CD4-positive, alpha-beta T cell (primary cell): ENCODE measurements around the gene MTRF1L. TPM values are rescaled to one million over a fixed set of nuclear protein-coding genes. Genes with fewer than 3 reads are reported as not detected.

Experiments used
- ATAC-seq: fragments of 200-7000 bp; cut with Tn5 transposase; one replicate; pipeline ENCODE4 v1.10.0; 2022; ENCODE audit warnings: mild to moderate bottlenecking; ENCODE audit not compliant: poor library complexity
- CTCF ChIA-PET: fragments of 350-600 bp; sonication (Branson Sonifier 250); formaldehyde crosslinking; loops from one replicate; lab custom pipeline; 2021; ENCODE audit warnings: antibody characterized with exemption, inconsistent platforms; lab: Charles Lee
- POLR2A ChIA-PET: fragments of 350-600 bp; sonication (Branson Sonifier 250); formaldehyde crosslinking; loops from one replicate; lab custom pipeline; 2021; ENCODE audit warnings: antibody characterized with exemption, inconsistent platforms; lab: Charles Lee
- DNase-seq, 14 experiments: peaks; one replicate each; pipeline ENCODE4 v3.0.0-alpha.2; 2013 to 2020; ENCODE audit warnings: mixed read lengths in 2 of 14
- H3K27ac ChIP-seq, 2 donors: one replicate each; pipeline versions ENCODE4 v1.5.1 to v1.7.0; 2013; ENCODE audit warnings: low read length in 2 of 2, low read depth in 1 of 2, mild to moderate bottlenecking in 1 of 2
- H3K27me3 ChIP-seq, 2 experiments: 1 replicate in 1 of 2; 2 replicates in 1 of 2; pipeline versions ENCODE4 v1.6.1 to v1.7.0; 2013; ENCODE audit warnings: low read length in 2 of 2, control low read depth in 1 of 2, mild to moderate bottlenecking in 1 of 2, moderate library complexity in 1 of 2; ENCODE audit not compliant: insufficient read depth in 2 of 2, control insufficient read depth in 1 of 2
- H3K36me3 ChIP-seq: one replicate; pipeline ENCODE4 v1.6.1; 2013; ENCODE audit warnings: low read length, control low read depth; ENCODE audit not compliant: insufficient read depth
- H3K4me1 ChIP-seq: one replicate; pipeline ENCODE4 v1.6.1; 2013; ENCODE audit warnings: low read length, control low read depth; ENCODE audit not compliant: insufficient read depth
- H3K4me3 ChIP-seq: one replicate; pipeline ENCODE4 v1.5.1; 2013; ENCODE audit warnings: mild to moderate bottlenecking, low read length, moderate library complexity
- H3K9me3 ChIP-seq, 2 experiments: 1 replicate in 1 of 2; 2 replicates in 1 of 2; pipeline versions ENCODE4 v1.6.1 to v1.7.0; 2013; ENCODE audit warnings: low read length in 2 of 2, mild to moderate bottlenecking in 2 of 2, control low read depth in 1 of 2, moderate library complexity in 1 of 2; ENCODE audit not compliant: control insufficient read depth in 1 of 2, insufficient read depth in 1 of 2
- H3K27ac Mint-ChIP-seq: one replicate; pipeline ENCODE4 v1.8.0; 2020; ENCODE audit warnings: mixed read lengths
- H3K27me3 Mint-ChIP-seq: one replicate; pipeline ENCODE4 v1.8.0; 2021; ENCODE audit warnings: mixed read lengths
- H3K36me3 Mint-ChIP-seq: one replicate; pipeline ENCODE4 v1.8.0; 2021; ENCODE audit warnings: low read depth, mixed read lengths
- H3K4me1 Mint-ChIP-seq: one replicate; pipeline ENCODE4 v1.8.0; 2021; ENCODE audit warnings: low read depth, mixed read lengths
- H3K4me3 Mint-ChIP-seq: one replicate; pipeline ENCODE4 v1.8.0; 2020; ENCODE audit warnings: mild to moderate bottlenecking, mixed read lengths
- H3K9me3 Mint-ChIP-seq: one replicate; pipeline ENCODE4 v1.8.0; 2020; ENCODE audit warnings: mixed read lengths
- CTCF ChIP-seq: fragments of 200-600 bp; IDR thresholded peaks from one replicate; pipeline ENCODE4 v1.8.0; 2022; ENCODE audit warnings: antibody characterized with exemption, mild to moderate bottlenecking
- intact Hi-C, 2 experiments: fragments of 100-400 bp; cut with DNase I in 1 of 2; cut with micrococcal nuclease in 1 of 2; formaldehyde crosslinking; loops; one replicate each; pipeline versions ENCODE4 v1.15.1 to v1.9.0; 2023 to 2025; cut with DNase I, micrococcal nuclease
- total RNA-seq, 174 experiments: library from RNA in 2 of 174; stranded (reverse) in 2 of 174; gene quantifications; one replicate each; pipeline ENCODE4 v1.2.3 and lab custom pipeline; 2021 to 2026

The MTRF1L gene
- total RNA-seq, 2 experiments from 2014 or later = 9.3 to 11.2 TPM

- H3K36me3 ChIP-seq = peaks cover 8% of the 10 kb centered on the region
- no peaks in the 10 kb centered on the region for H3K27me3 ChIP-seq
- DNase-seq (no peak), ATAC-seq (no peak)
- peaks cover 67% of the 10 kb centered on the region for H3K4me1 Mint-ChIP-seq
- no peak overlapping the region for H3K27ac ChIP-seq
- H3K27ac Mint-ChIP-seq = no peak overlapping the region
- POLR2A ChIA-PET = no interaction called here
- no peak for TF ChIP-seq CTCF
- H3K9me3 Mint-ChIP-seq = no peaks in the 10 kb centered on the region
- H3K36me3 Mint-ChIP-seq = peaks cover 35% of the 10 kb centered on the region
- intact Hi-C loops = no loop called here
- no peak overlapping the region for H3K4me3 ChIP-seq
- no peak overlapping the region for H3K4me3 Mint-ChIP-seq
- H3K27me3 Mint-ChIP-seq = no peaks in the 10 kb centered on the region
- no peaks in the 10 kb centered on the region for H3K9me3 ChIP-seq
- H3K4me1 ChIP-seq = peaks cover 19% of the 10 kb centered on the region
- CTCF ChIA-PET = no interaction called here
Measured at GRCh38 chr6:152979116-152979515, 23.4 kb downstream of the MTRF1L start.

- intact Hi-C loops = no loop called here
- H3K4me3 ChIP-seq = no peak overlapping the region
- H3K9me3 Mint-ChIP-seq = no peaks in the 10 kb centered on the region
- H3K4me1 Mint-ChIP-seq = peaks cover 62% of the 10 kb centered on the region
- TF ChIP-seq CTCF = no peak
- no peak for ATAC-seq
- no peak overlapping the region for H3K4me3 Mint-ChIP-seq
- DNase-seq = no peak
- no peaks in the 10 kb centered on the region for H3K27me3 ChIP-seq
- no peaks in the 10 kb centered on the region for H3K9me3 ChIP-seq
- H3K4me1 ChIP-seq = peaks cover 14% of the 10 kb centered on the region
- H3K36me3 ChIP-seq = peaks cover 13% of the 10 kb centered on the region
- CTCF ChIA-PET = no interaction called here
- no peak overlapping the region for H3K27ac Mint-ChIP-seq
- no peak overlapping the region for H3K27ac ChIP-seq
- H3K27me3 Mint-ChIP-seq = no peaks in the 10 kb centered on the region
- POLR2A ChIA-PET = no interaction called here
- peaks cover 35% of the 10 kb centered on the region for H3K36me3 Mint-ChIP-seq
Measured at GRCh38 chr6:152978058-152978457, 24.5 kb downstream of the MTRF1L start.

GRCh38 chr6:152977556-152977955 is 25.0 kb downstream of the MTRF1L start:
- ChIA-PET CTCF (no interaction called here), POLR2A (no interaction called here)
- intact Hi-C loops = no loop called here

More at GRCh38 chr6:152977556-152977955, 25.0 kb downstream of the MTRF1L start:
- no peak overlapping the region for H3K27ac Mint-ChIP-seq
- ATAC-seq (no peak), DNase-seq (no peak)
- no peaks in the 10 kb centered on the region for H3K27me3 Mint-ChIP-seq
- H3K36me3 Mint-ChIP-seq = peaks cover 39% of the 10 kb centered on the region
- H3K4me3 Mint-ChIP-seq = no peak overlapping the region
- Histone ChIP-seq H3K4me3 (no peak overlapping the region), H3K9me3 (no peaks in the 10 kb centered on the region), H3K27me3 (no peaks in the 10 kb centered on the region), H3K27ac (no peak overlapping the region), H3K4me1 (peaks cover 11% of the 10 kb centered on the region), H3K36me3 (peaks cover 18% of the 10 kb centered on the region)
- H3K9me3 Mint-ChIP-seq = no peaks in the 10 kb centered on the region
- H3K4me1 Mint-ChIP-seq = peaks cover 58% of the 10 kb centered on the region
- no peak for TF ChIP-seq CTCF
